ENCODE measurements around the gene DNAJC13. TPM values are rescaled to one million over a fixed set of nuclear protein-coding genes. Genes with fewer than 3 reads are reported as not detected.
"Not testable (repeated sequence)": the region's sequence is repeated elsewhere in the genome, so short reads cannot be mapped to it uniquely, and the experiment has no call there.

Gene DNAJC13
- total RNA-seq, 2 experiments from 2014 or later: 22.8 to 42.7 TPM

- Histone ChIP-seq H3K36me3 (ENCODE audit: insufficient read depth, low read length) (no peaks in the 10 kb centered on the region), H3K9me2 (ENCODE audit: insufficient read depth, low read length) (no peaks in the 10 kb centered on the region), H3K4me2 (ENCODE audit: low read length) (no peak overlapping the region), H3K27ac (ENCODE audit: low read depth, low read length, poor library complexity, severe bottlenecking) (no peak overlapping the region), H4K20me1 (ENCODE audit: insufficient read depth, low read length) (no peaks in the 10 kb centered on the region), H3K4me1 (ENCODE audit: insufficient read depth, low read length, poor library complexity, severe bottlenecking) (peaks cover 5% of the 10 kb centered on the region), H3K4me3 (ENCODE audit: low read depth, low read length, poor library complexity, severe bottlenecking) (no peak overlapping the region), H3K79me2 (ENCODE audit: insufficient read depth, low read depth, low read length) (no peaks in the 10 kb centered on the region), H3K9me3 (ENCODE audit: low read length) (no peaks in the 10 kb centered on the region), H2AFZ (ENCODE audit: low read length) (no peak overlapping the region)
- no peak for DNase-seq (ENCODE audit: low spot score)
- CTCF ChIA-PET (ENCODE audit: unreplicated experiment): no interaction called here
- POLR2A ChIA-PET: interaction anchor here (0.7 kb wide), 1 partner anchor 10 kb away, joined by 3 read pairs; no protein-coding TSS in a partner anchor
- TF ChIP-seq CTCF (conservative IDR thresholded peaks at IDR 0.05; ENCODE audit: low read length) (no peak), EZH2phosphoT487 (IDR thresholded peaks at IDR 0.05; ENCODE audit: borderline replicate concordance, low read depth, low read length) (no peak)
- intact Hi-C loops (cut with micrococcal nuclease; ENCODE audit: unreplicated experiment): no loop called here
- BruUV-seq (replicated peaks): no TSS peak
Observed at GRCh38 chr3:132555306-132556035, 138.2 kb downstream of the DNAJC13 start.

- intact Hi-C loops (cut with micrococcal nuclease; ENCODE audit: unreplicated experiment); CTCF ChIA-PET (ENCODE audit: unreplicated experiment); H4K20me1 ChIP-seq (ENCODE audit: insufficient read depth, low read length); DNase-seq (ENCODE audit: low spot score); H3K27ac ChIP-seq (ENCODE audit: low read depth, low read length, poor library complexity, severe bottlenecking); BruUV-seq (replicated peaks); POLR2A ChIA-PET; H3K9me2 ChIP-seq (ENCODE audit: insufficient read depth, low read length); H3K4me2 ChIP-seq (ENCODE audit: low read length); H3K79me2 ChIP-seq (ENCODE audit: insufficient read depth, low read depth, low read length); H3K36me3 ChIP-seq (ENCODE audit: insufficient read depth, low read length); H3K4me1 ChIP-seq (ENCODE audit: insufficient read depth, low read length, poor library complexity, severe bottlenecking); H3K4me3 ChIP-seq (ENCODE audit: low read depth, low read length, poor library complexity, severe bottlenecking); H3K9me3 ChIP-seq (ENCODE audit: low read length); H2AFZ ChIP-seq (ENCODE audit: low read length): not testable (repeated sequence)
Observed at GRCh38 chr3:132556036-132556386, 138.7 kb downstream of the DNAJC13 start.

GRCh38 chr3:132556508-132557159 is 139.3 kb downstream of the DNAJC13 start:
- Histone ChIP-seq H3K9me2 (ENCODE audit: insufficient read depth, low read length) (no peaks in the 10 kb centered on the region), H2AFZ (ENCODE audit: low read length) (no peak overlapping the region), H3K4me3 (ENCODE audit: low read depth, low read length, poor library complexity, severe bottlenecking) (no peak overlapping the region), H3K4me2 (ENCODE audit: low read length) (no peak overlapping the region), H3K27ac (ENCODE audit: low read depth, low read length, poor library complexity, severe bottlenecking) (no peak overlapping the region), H4K20me1 (ENCODE audit: insufficient read depth, low read length) (no peaks in the 10 kb centered on the region), H3K9me3 (ENCODE audit: low read length) (no peaks in the 10 kb centered on the region), H3K79me2 (ENCODE audit: insufficient read depth, low read depth, low read length) (no peaks in the 10 kb centered on the region), H3K4me1 (ENCODE audit: insufficient read depth, low read length, poor library complexity, severe bottlenecking) (no peaks in the 10 kb centered on the region), H3K36me3 (ENCODE audit: insufficient read depth, low read length) (peaks cover 5% of the 10 kb centered on the region; the same call in 1 of the 2 replicates)
- no TSS peak for BruUV-seq (replicated peaks)
- TF ChIP-seq EZH2phosphoT487 (IDR thresholded peaks at IDR 0.05; ENCODE audit: borderline replicate concordance, low read depth, low read length): no peak
- CTCF ChIA-PET (ENCODE audit: unreplicated experiment): no interaction called here
- no peak for DNase-seq (ENCODE audit: low spot score)
- intact Hi-C loops (cut with micrococcal nuclease; ENCODE audit: unreplicated experiment): no loop called here
- POLR2A ChIA-PET: interaction anchor here (1.1 kb wide), 1 partner anchor 19 kb away, joined by 3 read pairs; no protein-coding TSS in a partner anchor

All from OCI-LY7 (cell line).